GM21528 (cell line): ENCODE measurements around the gene PPM1H.
A peak's percentile ranks its signal among the peaks of the same experiment; 100 is the strongest.
"Not testable (repeated sequence)": the region's sequence is repeated elsewhere in the genome, so short reads cannot be mapped to it uniquely, and the experiment has no call there.

Experiments
- ATAC-seq: cut with Tn5 transposase; IDR thresholded peaks from one replicate; pipeline ENCODE4 v1.9.1; 2021; ENCODE audit warnings: mild to moderate bottlenecking, moderate library complexity; ENCODE audit not compliant: unreplicated experiment, low FRiP score

Gene PPM1H

DNA sequence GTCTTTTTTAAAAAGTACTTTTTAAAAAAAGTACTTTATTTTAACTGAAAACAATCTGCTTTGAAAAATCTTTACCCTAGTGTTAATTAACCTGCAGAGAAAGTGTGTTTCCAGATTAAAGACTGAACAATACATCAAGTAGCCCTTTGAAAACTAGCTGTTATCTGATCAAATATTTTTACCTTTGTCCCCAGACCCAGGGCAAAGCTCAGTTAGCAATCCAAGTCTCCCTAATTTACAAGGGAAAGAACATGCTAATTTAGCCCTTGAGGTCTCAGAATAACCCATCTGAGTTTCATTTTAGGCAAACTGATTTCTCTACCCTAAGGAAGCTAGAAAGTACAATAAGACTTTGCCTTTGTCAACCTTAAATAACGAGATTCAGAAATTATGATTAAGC is 91.2 kb downstream of the PPM1H start:
- no peak for ATAC-seq

DNA sequence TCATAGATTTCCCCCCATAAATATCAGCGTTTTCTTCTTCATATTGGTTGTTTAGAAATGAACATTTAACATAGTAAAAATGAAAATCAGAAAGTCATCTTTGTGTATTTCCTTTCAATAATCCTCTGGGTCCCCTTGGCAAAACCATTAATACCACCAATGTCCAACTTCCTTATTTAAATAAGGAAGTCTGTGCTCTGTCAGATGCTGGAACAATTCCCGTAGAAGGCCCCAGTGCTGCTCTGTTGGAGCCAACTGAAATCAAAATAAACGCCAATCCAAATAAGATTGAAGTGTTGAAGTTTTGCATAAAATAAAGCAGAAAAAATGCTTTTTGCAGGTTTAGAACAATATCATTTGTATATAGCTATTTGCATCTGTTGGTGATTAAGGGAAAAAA is 93.1 kb downstream of the PPM1H start:
- no peak for ATAC-seq

DNA sequence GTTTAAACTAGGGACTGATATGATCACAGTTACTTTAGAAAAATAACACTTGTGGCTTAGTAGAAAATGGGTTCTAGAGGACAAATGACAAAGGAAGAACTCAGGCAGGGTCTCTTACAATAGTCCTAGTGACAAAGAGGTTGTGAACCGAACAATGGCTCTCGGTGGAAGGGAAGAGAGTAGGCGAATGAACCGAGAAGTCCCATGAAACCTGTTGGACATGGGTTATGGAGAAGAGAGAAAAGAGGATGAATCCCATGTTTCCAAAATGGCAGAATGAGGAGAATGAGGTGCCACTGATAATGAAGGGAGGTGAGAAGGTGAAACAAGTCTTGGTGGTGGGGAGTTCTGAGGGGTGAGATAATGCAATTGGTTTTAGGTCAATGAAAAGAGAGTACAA is 94.1 kb downstream of the PPM1H start:
- ATAC-seq = no peak

DNA sequence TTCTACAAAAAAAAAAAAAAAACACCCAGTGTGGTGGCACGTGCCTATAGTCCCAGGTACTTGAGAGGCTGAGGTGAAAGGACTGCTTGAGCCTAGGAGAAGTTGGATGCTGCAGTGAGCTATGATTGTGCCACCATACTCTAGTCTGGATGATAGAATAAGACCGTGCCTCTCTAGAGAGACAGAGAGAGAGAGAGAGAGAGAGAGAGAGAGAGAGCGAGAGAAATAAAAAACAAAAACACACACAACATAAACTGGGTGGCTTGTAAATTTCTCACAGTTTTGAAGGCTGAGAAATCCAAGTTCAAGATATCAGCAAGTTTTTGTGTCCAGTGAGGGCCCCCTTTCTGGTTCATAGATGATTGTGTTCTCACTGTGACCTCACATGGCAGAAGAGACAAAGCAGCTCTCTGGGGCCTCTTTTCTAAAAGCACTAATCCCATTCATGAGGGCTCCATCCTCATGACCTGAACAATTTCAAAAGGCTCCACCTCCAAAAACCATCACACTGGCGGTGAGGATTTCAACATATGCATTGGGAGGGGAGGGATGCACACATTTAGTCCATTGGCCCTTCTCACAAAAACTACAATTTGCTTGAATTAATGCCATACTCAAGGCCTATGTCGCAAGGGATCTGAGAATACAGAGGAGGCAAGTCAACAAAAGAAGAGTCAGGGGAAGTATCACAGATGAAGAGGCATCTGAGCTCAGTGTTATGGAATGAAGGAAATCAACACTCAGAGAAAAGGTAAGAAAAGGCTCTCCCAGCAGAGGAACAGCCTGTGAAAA is 94.9 kb downstream of the PPM1H start:
- no peak for ATAC-seq

DNA sequence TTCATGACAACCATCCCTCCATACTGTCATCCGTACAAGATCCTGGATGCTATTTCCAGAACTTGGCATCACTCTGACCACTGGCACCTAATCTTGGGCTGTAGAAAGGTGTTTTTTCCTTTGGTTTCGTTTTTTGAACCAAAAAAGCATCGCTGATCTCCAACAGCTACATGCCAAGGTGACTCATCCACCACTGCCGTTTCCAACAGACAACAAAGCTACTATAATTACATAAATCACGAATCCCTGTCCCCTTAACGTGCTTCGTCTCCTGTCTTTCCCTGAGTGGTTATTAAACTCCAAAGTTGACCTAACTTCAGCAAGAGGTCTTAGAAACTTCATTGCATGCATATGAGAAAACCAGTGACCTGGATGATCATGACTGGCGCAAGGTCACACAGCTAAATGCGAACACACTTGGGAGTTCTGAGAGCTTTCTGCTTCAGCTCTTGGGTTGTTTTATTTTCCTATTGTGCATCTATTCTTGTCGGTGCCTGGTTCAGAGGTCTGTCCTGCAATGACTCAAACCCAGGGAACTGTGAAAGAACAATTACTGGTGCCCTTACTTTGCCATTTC is 99.9 kb downstream of the PPM1H start:
- no peak for ATAC-seq

DNA sequence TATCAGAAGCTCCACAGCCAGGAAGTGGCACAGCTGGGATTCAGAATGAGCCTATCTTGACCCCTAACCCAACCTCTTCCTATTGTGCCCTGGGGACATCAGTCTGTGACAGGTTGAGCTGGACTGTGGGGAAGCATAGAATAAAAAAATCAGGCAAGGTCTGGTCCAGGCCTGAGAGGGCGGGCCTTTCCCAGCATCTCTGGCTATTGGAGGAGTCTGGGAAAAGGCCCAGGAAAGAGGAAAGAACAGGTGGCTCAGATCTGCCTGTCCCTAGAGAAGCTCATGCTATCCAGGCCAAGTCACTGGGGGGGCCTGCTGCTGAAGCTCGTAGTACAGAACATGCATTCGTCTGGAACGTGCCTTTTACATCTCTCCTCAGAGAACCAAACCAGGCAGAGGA is 100.5 kb downstream of the PPM1H start:
- no peak for ATAC-seq

DNA sequence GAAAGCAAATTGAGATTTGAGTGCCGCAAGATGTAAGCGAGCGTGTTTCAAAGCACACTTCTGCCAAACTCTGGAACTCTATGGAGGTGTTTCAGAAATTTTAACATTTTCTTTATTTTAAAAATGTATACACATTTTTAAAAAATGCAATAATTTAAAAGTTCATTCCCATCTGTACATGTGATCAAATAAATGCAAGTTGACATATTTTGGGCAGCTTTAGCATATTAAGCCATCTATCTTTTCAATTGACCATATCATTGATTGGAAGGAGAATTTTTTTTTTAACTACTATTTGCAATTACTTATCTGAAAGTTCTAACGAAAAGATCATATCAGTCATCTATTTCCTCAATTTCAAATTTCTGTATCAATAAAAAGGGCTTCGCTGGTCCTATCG is 101.3 kb downstream of the PPM1H start:
- ATAC-seq = no peak

DNA sequence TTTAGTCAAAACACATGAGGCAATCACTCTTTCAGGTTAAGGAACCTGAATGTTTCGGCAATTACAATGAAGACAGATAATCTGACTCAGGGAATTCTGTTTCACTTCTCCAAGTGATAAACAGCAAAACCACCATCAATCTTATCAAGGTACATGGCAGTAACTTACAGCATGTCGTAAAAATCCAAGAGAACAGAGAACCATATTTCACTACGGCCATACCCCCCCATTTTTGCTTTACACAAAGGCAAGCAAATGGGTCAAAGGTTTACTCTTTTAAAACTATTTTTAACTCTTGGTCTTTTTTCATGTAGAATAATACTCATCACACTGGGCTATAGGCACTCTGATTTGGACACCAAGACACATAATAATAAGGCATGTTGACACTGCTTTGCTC is 102.4 kb downstream of the PPM1H start:
- ATAC-seq = no peak

DNA sequence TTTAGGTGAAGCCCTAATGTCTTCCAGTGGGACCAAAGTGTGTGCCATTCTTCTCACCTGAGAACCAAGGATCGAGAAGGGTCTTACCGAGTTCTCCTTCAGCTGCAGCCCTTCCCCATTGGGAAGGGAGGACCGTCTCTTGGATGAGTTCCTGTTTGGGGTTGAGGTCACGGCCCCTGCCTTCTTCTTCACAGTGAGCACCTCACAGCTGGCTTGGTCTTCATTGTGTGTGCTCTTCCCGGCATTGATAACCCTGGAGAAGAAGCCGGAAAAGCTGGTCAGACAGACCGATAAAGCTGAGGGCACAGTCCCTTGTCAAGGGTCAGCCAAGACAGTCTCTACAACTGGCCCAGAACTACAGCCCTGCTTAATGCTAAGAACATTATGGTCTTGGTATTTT is 102.9 kb downstream of the PPM1H start:
- ATAC-seq = no peak

DNA sequence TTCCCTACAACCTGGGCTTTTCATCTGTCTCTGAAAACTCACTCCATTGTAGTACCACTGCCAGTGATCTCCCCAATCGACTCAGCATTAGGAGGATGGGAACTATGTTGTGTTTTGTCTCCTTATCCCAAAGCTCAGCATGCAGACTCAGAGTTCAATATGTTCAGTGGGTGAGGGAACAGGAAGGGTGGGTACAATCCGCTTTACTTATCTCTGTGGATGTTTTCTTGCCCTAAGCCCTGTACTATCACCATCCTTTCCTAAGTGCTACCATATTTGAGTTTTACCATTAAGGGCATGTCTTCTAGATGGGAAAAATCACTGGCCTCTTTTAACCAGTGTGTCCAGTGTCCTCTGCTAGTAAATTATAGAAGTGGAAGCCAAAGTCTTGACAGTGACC is 107.1 kb downstream of the PPM1H start:
- ATAC-seq = no peak

DNA sequence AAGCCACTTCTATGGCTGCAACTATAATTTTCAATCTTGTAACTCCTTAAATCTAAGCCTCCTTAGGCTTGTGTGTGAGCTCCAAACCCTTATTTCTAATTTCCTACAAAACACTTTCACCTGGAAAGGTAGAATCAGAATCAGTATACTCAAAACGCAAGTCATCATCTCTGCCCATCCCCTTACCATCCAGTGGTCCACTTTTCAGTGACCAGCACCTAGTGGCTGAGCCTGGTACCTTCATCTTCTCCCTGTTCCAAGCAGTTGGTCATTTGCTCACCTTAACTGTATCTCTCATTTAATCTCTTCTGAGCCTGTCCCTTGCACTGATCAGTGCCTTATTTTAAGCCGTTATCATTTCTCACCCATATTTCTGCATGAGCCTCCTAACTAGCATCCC is 107.9 kb downstream of the PPM1H start:
- ATAC-seq = no peak

DNA sequence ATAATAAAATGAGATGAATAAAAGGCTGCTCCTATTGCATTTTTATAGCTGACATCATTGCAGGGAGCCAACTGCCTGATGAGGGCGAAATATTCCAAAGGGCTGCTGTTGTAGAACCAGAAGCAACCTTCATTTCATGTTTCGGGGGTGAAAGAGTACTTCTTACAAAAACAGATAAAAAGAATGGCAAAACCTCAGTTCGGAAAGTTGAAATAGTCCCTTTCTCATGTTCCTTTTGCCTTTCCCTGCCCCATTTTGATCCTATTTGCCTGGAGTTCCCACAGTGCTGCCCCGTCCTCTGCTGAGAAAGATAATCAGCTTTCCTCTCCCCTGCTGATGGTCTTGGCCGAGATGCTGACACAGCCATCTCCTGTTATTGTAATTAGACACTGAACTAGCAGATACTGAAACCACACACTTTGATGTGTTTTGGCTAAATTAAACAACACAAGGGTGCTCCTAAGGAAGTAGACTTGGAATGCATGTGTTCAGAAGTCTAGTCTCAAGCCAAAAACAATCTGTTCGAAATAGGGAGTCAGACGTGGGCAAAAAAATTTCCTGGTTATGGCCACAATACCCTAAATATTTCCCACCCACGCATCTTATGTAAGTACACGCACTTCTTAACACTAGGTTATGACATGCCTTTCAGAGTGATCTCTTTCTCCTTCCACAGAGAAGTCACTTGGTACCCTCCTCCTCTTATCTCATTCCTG is 117.2 kb downstream of the PPM1H start:
- no peak for ATAC-seq

DNA sequence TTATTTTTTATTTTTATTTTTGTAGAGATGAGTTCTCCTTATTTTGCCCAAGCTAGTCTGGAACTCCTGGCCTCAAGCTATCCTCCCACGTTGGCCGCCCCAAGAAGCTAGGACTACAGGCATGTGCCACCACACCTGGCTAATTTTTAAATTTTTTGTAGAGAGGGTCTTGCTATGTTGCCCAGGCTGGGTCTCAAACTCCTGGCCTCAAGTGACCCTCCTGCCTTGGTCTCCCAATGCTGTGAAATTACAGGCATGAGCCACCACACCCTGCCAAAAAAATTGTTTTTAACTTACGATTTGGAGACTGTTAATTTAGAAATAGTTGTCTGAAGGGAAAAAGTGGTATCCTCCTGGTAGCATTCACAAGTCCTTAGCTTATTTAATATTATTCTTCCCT is 120.7 kb downstream of the PPM1H start:
- no peak for ATAC-seq

DNA sequence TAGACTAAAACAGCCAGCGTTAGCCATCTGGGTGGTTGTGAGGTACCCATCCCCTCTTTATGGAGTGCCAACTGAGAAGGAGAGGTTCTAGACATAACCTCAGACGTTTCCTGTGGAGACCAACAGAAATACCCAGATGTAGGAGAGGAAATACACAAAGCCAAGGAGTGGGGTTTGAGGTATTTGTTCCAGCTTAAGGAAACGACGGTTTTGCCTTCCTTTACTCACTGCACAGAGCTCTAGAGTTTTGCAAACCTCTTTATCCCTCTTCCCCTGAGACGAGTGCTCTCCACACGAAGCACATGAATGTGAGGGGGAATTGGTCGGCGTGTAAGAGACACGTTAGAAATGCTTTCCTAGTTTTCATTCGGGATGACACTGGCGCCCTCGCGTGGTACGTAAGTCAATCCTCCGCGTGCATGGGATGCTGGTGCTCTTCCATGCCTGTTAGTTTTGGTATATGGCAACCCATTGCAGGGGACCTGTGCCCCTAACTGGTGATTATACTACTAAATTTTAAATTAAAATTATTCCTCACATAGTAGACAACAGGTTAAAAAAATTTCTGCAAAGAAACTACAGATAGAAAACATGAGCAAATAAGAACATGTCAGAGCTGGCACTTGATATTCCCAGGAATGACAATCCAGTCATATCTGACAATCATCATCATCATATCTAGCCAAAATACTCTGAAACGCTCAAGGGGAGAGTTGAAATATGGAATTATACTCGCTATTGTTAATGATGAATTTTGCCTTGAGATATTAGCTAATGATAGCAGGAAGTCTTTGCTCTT is 121.7 kb downstream of the PPM1H start:
- peak; percentile 70 for ATAC-seq

DNA sequence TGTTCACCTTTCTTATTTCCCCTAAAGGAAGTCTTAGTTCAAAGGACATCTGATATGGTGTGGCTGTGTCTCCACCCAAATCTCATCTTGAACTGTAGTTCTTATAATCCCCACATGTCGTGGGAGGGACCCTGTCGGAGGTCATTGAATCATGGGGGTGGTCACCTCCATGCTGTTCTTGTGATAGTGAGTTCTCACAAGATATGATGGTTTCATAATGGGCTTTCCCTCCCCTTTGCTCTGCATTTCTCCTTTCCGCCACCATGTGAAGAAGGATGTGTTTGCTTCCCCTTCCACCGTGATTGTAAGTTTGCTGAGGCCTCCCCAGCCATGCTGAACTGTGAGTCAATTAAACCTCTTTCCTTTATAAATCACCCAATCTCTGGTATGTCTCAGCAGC is 123.5 kb downstream of the PPM1H start:
- not testable (repeated sequence) for ATAC-seq

DNA sequence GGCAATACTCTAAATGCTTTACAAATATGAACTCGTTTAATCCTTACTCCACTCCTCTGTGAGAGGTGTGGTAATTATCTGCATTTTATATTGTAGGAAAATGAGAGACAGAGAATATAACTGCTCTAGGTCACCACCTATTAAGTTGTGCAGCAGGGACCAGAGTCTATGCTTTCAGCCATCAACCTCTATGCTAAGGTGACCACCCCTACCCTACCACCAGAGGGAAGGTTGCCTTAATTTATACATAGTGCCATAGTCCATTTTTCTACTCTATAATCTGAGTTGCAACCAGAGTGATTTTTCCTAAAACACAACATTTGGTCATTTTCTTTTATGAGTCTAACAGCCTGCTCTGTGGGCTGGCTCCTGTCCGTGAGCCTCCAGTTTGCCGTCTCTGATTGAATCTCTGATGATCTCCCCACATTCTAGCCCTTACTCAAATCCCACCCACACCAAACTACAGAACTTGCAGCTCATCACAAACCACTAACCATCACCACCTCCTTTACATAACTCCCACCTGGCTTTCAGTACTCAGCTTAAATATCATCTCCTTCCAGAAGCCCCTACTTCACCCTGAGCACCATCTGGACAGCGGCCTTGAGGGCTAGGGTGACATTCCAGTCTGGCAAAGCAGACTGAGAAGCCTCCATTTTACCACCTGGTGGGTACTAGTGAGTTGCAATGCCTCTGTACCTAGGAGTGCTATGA is 126.6 kb downstream of the PPM1H start:
- ATAC-seq = peak; percentile 66

DNA sequence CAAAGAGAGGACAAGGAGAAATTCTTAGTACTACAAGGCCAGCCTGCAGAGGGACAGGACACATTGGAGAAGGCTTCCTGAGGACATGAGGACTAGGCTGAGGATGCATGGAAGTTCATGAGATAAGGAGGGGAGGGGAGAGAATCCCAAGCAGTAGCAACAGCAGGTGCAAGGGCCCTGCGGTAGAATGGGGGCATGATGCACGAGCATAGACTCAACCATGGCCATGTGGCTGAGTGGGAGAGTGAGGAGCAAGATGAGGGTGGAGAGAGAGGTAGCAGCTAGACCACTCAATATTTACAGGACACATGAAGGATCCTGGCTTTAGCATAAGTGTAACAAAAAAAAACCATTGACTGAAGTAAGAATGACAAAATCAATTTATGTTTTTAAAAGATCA is 128.1 kb downstream of the PPM1H start:
- ATAC-seq = no peak

DNA sequence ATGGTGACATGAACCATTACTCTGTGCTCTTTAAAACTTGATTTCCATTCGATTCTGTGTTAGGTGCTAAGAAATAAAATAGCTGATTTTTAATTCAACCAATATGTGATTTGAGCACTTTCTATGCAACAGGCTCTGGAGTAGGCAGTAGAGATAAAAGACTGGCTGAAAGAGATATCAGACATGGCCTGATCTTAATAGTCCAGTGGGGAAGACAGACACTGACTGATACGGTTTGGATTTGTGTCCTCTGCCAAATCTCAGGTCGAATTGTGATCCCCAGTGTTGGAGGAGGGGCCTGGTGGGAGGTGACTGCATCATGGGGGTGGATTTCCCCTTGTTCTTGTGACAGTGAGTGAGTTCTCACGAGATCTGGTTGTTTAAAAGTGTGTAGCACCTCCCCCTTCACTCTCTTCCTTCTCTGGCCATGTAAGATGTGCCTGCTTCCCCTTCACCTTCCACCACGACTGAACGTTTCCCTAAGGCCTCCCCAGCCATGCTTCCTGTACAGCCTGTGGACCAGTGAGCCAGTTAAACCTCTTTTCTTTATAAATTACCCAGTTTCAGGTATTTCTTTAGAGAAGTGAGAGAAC is 128.6 kb downstream of the PPM1H start:
- no peak for ATAC-seq

DNA sequence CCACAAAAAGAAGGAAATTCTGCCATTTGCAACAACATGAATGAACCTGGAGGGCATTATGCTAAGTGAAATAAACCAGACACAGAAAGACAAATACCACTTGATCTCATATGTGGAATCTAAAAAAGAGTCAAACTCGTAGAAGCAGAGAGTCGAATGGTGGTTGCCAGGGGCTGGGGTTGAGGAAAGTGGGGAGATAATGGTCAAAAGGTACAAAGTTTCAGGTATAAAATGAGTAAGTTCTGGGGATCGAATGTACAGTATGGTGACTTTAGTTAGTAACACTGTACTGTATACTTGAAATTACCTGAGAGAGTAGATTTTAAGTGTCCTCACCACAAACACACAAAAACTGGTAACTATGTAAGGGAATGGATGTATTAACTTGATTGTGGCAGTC is 129.4 kb downstream of the PPM1H start:
- ATAC-seq = no peak

DNA sequence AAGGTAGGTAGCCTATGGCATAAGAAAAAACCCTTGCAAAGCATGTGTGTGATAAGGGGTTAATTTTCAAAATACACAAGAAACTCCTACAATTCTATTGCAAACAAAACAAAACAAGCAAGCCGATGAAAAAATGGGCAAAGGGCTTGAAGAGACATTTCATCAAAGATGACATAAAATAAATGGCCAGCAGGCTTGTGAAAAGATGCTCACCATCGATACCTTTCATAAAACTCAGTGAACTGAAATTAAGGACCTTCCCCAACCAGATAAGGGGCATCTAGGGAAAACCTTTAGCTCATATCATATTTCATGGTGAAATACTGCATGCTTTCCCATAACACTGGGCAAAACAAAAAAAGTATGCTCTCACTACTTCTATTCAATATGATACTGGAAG is 131.2 kb downstream of the PPM1H start:
- ATAC-seq = no peak
